Gastrocnemius medialis (tissue), 4 donors: ENCODE results near the gene LSM14A. TPM values are rescaled to one million over a fixed set of nuclear protein-coding genes. Genes with fewer than 3 reads are reported as not detected.
A peak's percentile ranks its signal among the peaks of the same experiment; 100 is the strongest.

Experiments
- ATAC-seq, 2 donors: fragments of 150-250 bp; one replicate each; pipeline ENCODE4 v1.9.1; 2016
- DNase-seq, 2 donors: peaks; one replicate each; pipeline ENCODE4 v3.0.0-alpha.2; 2019
- H3K27ac ChIP-seq, 4 donors: fragments of 200-600 bp; sonication (generic); 1 replicate in 1 of 4; 2 replicates in 3 of 4; pipeline ENCODE4 v1.5.1; 2016 to 2018; ENCODE audit warnings: mild to moderate bottlenecking in 2 of 4, moderate library complexity in 1 of 4
- H3K27me3 ChIP-seq, 3 donors: fragments of 200-600 bp; sonication (generic) in 2 of 3; 1 replicate in 1 of 3; 2 replicates in 2 of 3; pipeline versions ENCODE4 v1.5.1 to v1.6.0; 2016 to 2019; ENCODE audit warnings: mild to moderate bottlenecking in 1 of 3, moderate library complexity in 1 of 3
- H3K36me3 ChIP-seq, 2 donors: fragments of 200-600 bp; sonication (generic) in 1 of 2; one replicate each; pipeline ENCODE4 v1.5.1; 2017 to 2018
- H3K4me1 ChIP-seq, 2 donors: fragments of 200-600 bp; sonication (generic) in 1 of 2; one replicate each; pipeline ENCODE4 v1.5.1; 2016 to 2017; ENCODE audit warnings: mild to moderate bottlenecking in 2 of 2
- H3K4me3 ChIP-seq, 4 donors: fragments of 200-600 bp; sonication (generic) in 3 of 4; 1 replicate in 1 of 4; 2 replicates in 3 of 4; pipeline ENCODE4 v1.5.1; 2016 to 2019; ENCODE audit warnings: mild to moderate bottlenecking in 2 of 4
- H3K9me3 ChIP-seq, 3 donors: fragments of 200-600 bp; sonication (generic) in 2 of 3; 1 replicate in 1 of 3; 2 replicates in 2 of 3; pipeline ENCODE4 v1.5.1; 2016 to 2019
- CTCF ChIP-seq, 5 experiments: fragments of 450-650 bp in 3 of 5; fragments of 200-600 bp in 2 of 5; sonication (generic) in 2 of 5; IDR thresholded peaks in 4 of 5; conservative IDR thresholded peaks in 1 of 5; 1 replicate in 4 of 5; 2 replicates in 1 of 5; pipeline ENCODE4 v1.5.1; 2016 to 2019; ENCODE audit warnings: antibody characterized with exemption in 5 of 5, mild to moderate bottlenecking in 3 of 5, moderate library complexity in 3 of 5
- POLR2A ChIP-seq, 2 donors: fragments of 450-650 bp; IDR thresholded peaks; one replicate each; pipeline ENCODE4 v1.6.1; 2017; ENCODE audit warnings: antibody characterized with exemption in 2 of 2, mild to moderate bottlenecking in 2 of 2, moderate library complexity in 2 of 2
- in situ Hi-C, 4 donors: fragments of 200-750 bp; cut with MboI; loops; one replicate each; pipeline versions ENCODE4 v1.15.0 to v1.8.0; 2017; ENCODE audit warnings: low sequenced_read_pairs in 4 of 4
- intact Hi-C: fragments of 100-400 bp; cut with DNase I; formaldehyde crosslinking; loops from one replicate; pipeline ENCODE4 v1.15.1; 2023; ENCODE audit warnings: low total_unique reads
- total RNA-seq, 4 donors: library from RNA; depleted of rRNA; stranded (reverse); fragments of >200 nt; gene quantifications; one replicate each; pipeline versions ENCODE4 v1.1.0 to v1.2.3, GENCODE V29; 2016

The LSM14A gene
- total RNA-seq, 4 donors from 2014 or later, result 104 to 120 (median 115) TPM

GRCh38 chr19:34254046-34254697 lies 81.9 kb downstream of the LSM14A start, which contains the start of gene GARRE1:
Gene GARRE1 (plus strand): TSS chr19:34254554. CDS start chr19:34300474, 45,920 bp downstream.
- Histone ChIP-seq H3K9me3 (no peaks in the 10 kb centered on the region), H3K36me3 (no peaks in the 10 kb centered on the region), H3K4me3 (peak within 1 kb of the TSS; percentile 84 to 100 (median 90)), H3K4me1 (peaks cover 32 to 36% of the 10 kb centered on the region in 2 donors), H3K27ac (peak within 1 kb of the TSS; percentile 96 to 100 (median 98)), H3K27me3 (no peaks in the 10 kb centered on the region)
- ATAC-seq (peak; percentile 85 to 89), DNase-seq (peak; percentile 76 to 80)
- no peak for TF ChIP-seq CTCF (IDR thresholded peaks at IDR 0.05 in 4 of 5, conservative IDR thresholded peaks at IDR 0.05 in 1 of 5)
- peak; percentile 92 for TF ChIP-seq POLR2A (IDR thresholded peaks at IDR 0.05)
- in situ Hi-C loops (loop anchor here in 1 of 4 donors (10.0 kb wide), 1 partner anchor 61 kb away; no protein-coding TSS in a partner anchor), intact Hi-C loops (loop anchor here (10.0 kb wide), 1 partner anchor 181 kb away; no protein-coding TSS in a partner anchor)

- peak overlapping the region; percentile 73 to 95 (median 86) for H3K4me3 ChIP-seq
- intact Hi-C loops (loop anchor here (5.0 to 10.0 kb wide), 2 partner anchors 82 to 180 kb away; no protein-coding TSS in a partner anchor), in situ Hi-C loops (loop anchor here in 1 of 4 donors (10.0 kb wide), 1 partner anchor 60 kb away; no protein-coding TSS in a partner anchor)
- peak; percentile 53 to 64 for ATAC-seq
- no peaks in the 10 kb centered on the region for H3K27me3 ChIP-seq
- no peaks in the 10 kb centered on the region for H3K9me3 ChIP-seq
- no peaks in the 10 kb centered on the region for H3K36me3 ChIP-seq
- TF ChIP-seq POLR2A (IDR thresholded peaks at IDR 0.05) (peak in 1 of 2 donors; percentile 3), CTCF (IDR thresholded peaks at IDR 0.05 in 4 of 5, conservative IDR thresholded peaks at IDR 0.05 in 1 of 5) (peak in 1 of 5 experiments; percentile 14)
- H3K27ac ChIP-seq, result peak overlapping the region; percentile 91 to 98 (median 94)
- peak in 1 of 2 donors; percentile 22 for DNase-seq
- peaks cover 39 to 43% of the 10 kb centered on the region in 2 donors for H3K4me1 ChIP-seq
Measured at GRCh38 chr19:34254698-34255432, 82.6 kb downstream of the LSM14A start.

- DNase-seq, result no peak
- Histone ChIP-seq H3K27ac (peak overlapping the region; percentile 91 to 98 (median 94)), H3K4me3 (peak overlapping the region; percentile 73 to 95 (median 86)), H3K27me3 (no peaks in the 10 kb centered on the region), H3K4me1 (peaks cover 46 to 50% of the 10 kb centered on the region in 2 donors), H3K36me3 (no peaks in the 10 kb centered on the region), H3K9me3 (no peaks in the 10 kb centered on the region)
- in situ Hi-C loops, result loop anchor here in 1 of 4 donors (10.0 kb wide), 1 partner anchor 59 kb away; no protein-coding TSS in a partner anchor
- intact Hi-C loops, result loop anchor here (5.0 to 10.0 kb wide), 2 partner anchors 82 to 179 kb away; no protein-coding TSS in a partner anchor
- TF ChIP-seq CTCF (IDR thresholded peaks at IDR 0.05 in 4 of 5, conservative IDR thresholded peaks at IDR 0.05 in 1 of 5) (no peak), POLR2A (IDR thresholded peaks at IDR 0.05) (no peak)
- ATAC-seq, result no peak
Measured at GRCh38 chr19:34255546-34255945, 83.2 kb downstream of the LSM14A start.

- H3K4me1 ChIP-seq, result peaks cover 60 to 61% of the 10 kb centered on the region in 2 donors
Measured at GRCh38 chr19:34256835-34257558, 84.7 kb downstream of the LSM14A start.

More at GRCh38 chr19:34256835-34257558, 84.7 kb downstream of the LSM14A start:
- no peak overlapping the region for H3K4me3 ChIP-seq
- no peaks in the 10 kb centered on the region for H3K36me3 ChIP-seq
- ATAC-seq (no peak), DNase-seq (peak; percentile 32 to 57)
- no peak for TF ChIP-seq POLR2A (IDR thresholded peaks at IDR 0.05)
- TF ChIP-seq CTCF (IDR thresholded peaks at IDR 0.05 in 4 of 5, conservative IDR thresholded peaks at IDR 0.05 in 1 of 5), result no peak
- H3K9me3 ChIP-seq, result no peaks in the 10 kb centered on the region
- in situ Hi-C loops (loop anchor here in 1 of 4 donors (10.0 kb wide), 1 partner anchor 58 kb away; no protein-coding TSS in a partner anchor), intact Hi-C loops (loop anchor here (5.0 to 10.0 kb wide), 2 partner anchors 80 to 178 kb away; no protein-coding TSS in a partner anchor)
- no peaks in the 10 kb centered on the region for H3K27me3 ChIP-seq
- H3K27ac ChIP-seq, result peak overlapping the region; percentile 91 to 98 (median 94)
